H1 (cell line): ENCODE measurements around the gene HARS1. TPM values are rescaled to one million over a fixed set of nuclear protein-coding genes. Genes with fewer than 3 reads are reported as not detected.
A peak's percentile ranks its signal among the peaks of the same experiment; 100 is the strongest.

ENCODE experiments used
- CTCF ChIA-PET: fragments of 300-600 bp; sonication (Branson Sonifier 250); formaldehyde crosslinking; loops from one replicate; lab custom pipeline; 2021; ENCODE audit not compliant: partially characterized antibody; lab: Charles Lee
- POLR2A ChIA-PET: fragments of 300-600 bp; sonication (Branson Sonifier 250); formaldehyde crosslinking; loops from one replicate; lab custom pipeline; 2021; ENCODE audit warnings: inconsistent platforms; ENCODE audit not compliant: partially characterized antibody; lab: Charles Lee
- DNase-seq, 2 experiments: peaks; one replicate each; pipeline versions ENCODE4 v3.0.0 to v3.0.0-alpha.2; 2010 to 2022; ENCODE audit warnings: low spot score in 2 of 2, low read depth in 1 of 2, mixed read lengths in 1 of 2
- FAIRE-seq: peaks from 2 replicates; lab custom pipeline; 2011; peaks lifted over from hg19 to GRCh38; lab: Jason Lieb, UNC
- H2AFZ ChIP-seq: 2 replicates; pipeline ENCODE4 v1.8.1; 2012; ENCODE audit warnings: low read length, inconsistent platforms
- H2AK5ac ChIP-seq: 2 replicates; pipeline ENCODE4 v1.6.1; 2013; ENCODE audit warnings: low read depth, low read length
- H2BK120ac ChIP-seq: replicated peaks from 2 replicates; pipeline ENCODE3; 2013; ENCODE audit warnings: low read depth, low read length, inconsistent platforms
- H2BK12ac ChIP-seq: 2 replicates; pipeline ENCODE4 v1.6.1; 2013; ENCODE audit warnings: low read depth, low read length
- H2BK15ac ChIP-seq: 2 replicates; pipeline ENCODE4 v1.6.1; 2013; ENCODE audit warnings: low read length
- H2BK20ac ChIP-seq: 2 replicates; pipeline ENCODE4 v1.6.1; 2013; ENCODE audit warnings: low read length
- H2BK5ac ChIP-seq: 2 replicates; pipeline ENCODE4 v1.6.1; 2013; ENCODE audit warnings: low read depth, low read length
- H3K14ac ChIP-seq: 2 replicates; pipeline ENCODE4 v1.6.1; 2013; ENCODE audit warnings: inconsistent platforms; ENCODE audit not compliant: insufficient read length
- H3K18ac ChIP-seq: 2 replicates; pipeline ENCODE4 v1.6.1; 2013; ENCODE audit warnings: low read length; ENCODE audit errors: extremely low read depth
- H3K23ac ChIP-seq: 2 replicates; pipeline ENCODE4 v1.6.1; 2013; ENCODE audit warnings: inconsistent platforms; ENCODE audit not compliant: insufficient read length
- H3K23me2 ChIP-seq: 2 replicates; pipeline ENCODE4 v1.6.1; 2013; ENCODE audit warnings: low read depth, low read length
- H3K27ac ChIP-seq: 2 replicates; pipeline ENCODE4 v1.6.1; 2011; ENCODE audit warnings: low read depth, low read length, inconsistent platforms
- H3K27me3 ChIP-seq, 4 experiments: replicated peaks in 1 of 4; 1 replicate in 1 of 4; 2 replicates in 3 of 4; pipeline versions ENCODE4 v1.6.1 to v1.8.1; 2011 to 2013; ENCODE audit warnings: low read length in 3 of 4, mild to moderate bottlenecking in 3 of 4, inconsistent platforms in 2 of 4, mixed read lengths in 2 of 4, moderate library complexity in 1 of 4; ENCODE audit not compliant: control insufficient read depth in 3 of 4, insufficient read depth in 3 of 4; ENCODE audit errors: extremely low read depth in 1 of 4
- H3K36me3 ChIP-seq, 4 experiments: 2 replicates each; pipeline versions ENCODE4 v1.6.1 to v1.8.1; 2011 to 2013; ENCODE audit warnings: mild to moderate bottlenecking in 4 of 4, low read length in 3 of 4, moderate library complexity in 2 of 4, control low read depth in 1 of 4, inconsistent platforms in 1 of 4; ENCODE audit not compliant: insufficient read depth in 4 of 4, control insufficient read depth in 2 of 4
- H3K4ac ChIP-seq: replicated peaks from 2 replicates; pipeline ENCODE3; 2013; ENCODE audit warnings: low read length, low read depth, mixed read lengths, inconsistent platforms; ENCODE audit not compliant: insufficient read length
- H3K4me1 ChIP-seq, 4 experiments: replicated peaks in 1 of 4; 1 replicate in 1 of 4; 2 replicates in 3 of 4; pipeline versions ENCODE4 v1.6.1 to v1.8.1; 2011 to 2013; ENCODE audit warnings: low read length in 3 of 4, inconsistent platforms in 2 of 4, mixed read lengths in 1 of 4; ENCODE audit not compliant: insufficient read depth in 4 of 4, control insufficient read depth in 3 of 4
- H3K4me2 ChIP-seq, 2 experiments: 2 replicates each; pipeline versions ENCODE4 v1.6.1 to v1.8.1; 2011 to 2013; ENCODE audit warnings: low read depth in 2 of 2, low read length in 2 of 2, control low read depth in 1 of 2, inconsistent platforms in 1 of 2, mild to moderate bottlenecking in 1 of 2; ENCODE audit not compliant: insufficient read depth in 1 of 2
- H3K4me3 ChIP-seq, 4 experiments: fragments of 200-600, 300-600 bp in 1 of 4; sonication (generic), shearing (Covaris generic), sonication (Bioruptor Twin) in 1 of 4; 2 replicates each; pipeline versions ENCODE4 v1.5.1 to v1.8.1; 2011 to 2016; ENCODE audit warnings: low read length in 4 of 4, low read depth in 3 of 4, control low read depth in 2 of 4, inconsistent platforms in 2 of 4, mild to moderate bottlenecking in 2 of 4, mixed read lengths in 1 of 4, moderate library complexity in 1 of 4; ENCODE audit not compliant: insufficient read depth in 2 of 4; ENCODE audit errors: extremely low read depth in 1 of 4
- H3K56ac ChIP-seq: replicated peaks from 2 replicates; pipeline ENCODE3; 2013; ENCODE audit warnings: low read depth, mild to moderate bottlenecking, mixed read lengths, low read length, inconsistent platforms; ENCODE audit not compliant: insufficient read length
- H3K79me1 ChIP-seq: 2 replicates; pipeline ENCODE4 v1.6.1; 2013; ENCODE audit warnings: low read depth, low read length, control low read depth
- H3K79me2 ChIP-seq, 2 experiments: 2 replicates each; pipeline versions ENCODE4 v1.6.1 to v1.8.1; 2012 to 2013; ENCODE audit warnings: low read length in 2 of 2, mild to moderate bottlenecking in 2 of 2, inconsistent platforms in 1 of 2; ENCODE audit not compliant: insufficient read depth in 2 of 2, control insufficient read depth in 1 of 2
- H3K9ac ChIP-seq, 4 experiments: replicated peaks in 1 of 4; 1 replicate in 1 of 4; 2 replicates in 3 of 4; pipeline versions ENCODE4 v1.6.1 to v1.8.1; 2011 to 2013; ENCODE audit warnings: low read depth in 3 of 4, low read length in 3 of 4, control low read depth in 2 of 4, mild to moderate bottlenecking in 2 of 4, moderate library complexity in 2 of 4, inconsistent platforms in 1 of 4; ENCODE audit errors: extremely low read depth in 1 of 4
- H3K9me3 ChIP-seq, 2 experiments: 2 replicates each; pipeline versions ENCODE4 v1.6.1 to v1.8.1; 2012 to 2013; ENCODE audit warnings: mild to moderate bottlenecking in 2 of 2, moderate library complexity in 2 of 2, control low read depth in 1 of 2, inconsistent platforms in 1 of 2, low read depth in 1 of 2, low read length in 1 of 2, mixed read lengths in 1 of 2; ENCODE audit not compliant: insufficient read depth in 2 of 2
- H4K20me1 ChIP-seq, 2 experiments: replicated peaks in 1 of 2; 2 replicates each; pipeline versions ENCODE3 to v1.8.1; 2011 to 2013; ENCODE audit warnings: inconsistent platforms in 2 of 2, low read length in 2 of 2, mild to moderate bottlenecking in 1 of 2; ENCODE audit not compliant: insufficient read depth in 2 of 2, control insufficient read depth in 1 of 2
- H4K5ac ChIP-seq: 2 replicates; pipeline ENCODE4 v1.6.1; 2013; ENCODE audit warnings: low read length, low read depth, mixed read lengths, inconsistent platforms; ENCODE audit not compliant: insufficient read length
- H4K8ac ChIP-seq: 2 replicates; pipeline ENCODE4 v1.8.0; 2013; ENCODE audit warnings: mild to moderate bottlenecking, moderate library complexity, low read length, inconsistent platforms; ENCODE audit not compliant: insufficient read depth; ENCODE audit errors: extremely low read depth
- H4K91ac ChIP-seq: replicated peaks from 2 replicates; pipeline ENCODE3; 2013; ENCODE audit warnings: low read length, mixed read lengths, inconsistent platforms; ENCODE audit not compliant: insufficient read length
- HDAC2 ChIP-seq, 2 experiments: fragments of 300-600 bp in 1 of 2; sonication (generic) in 1 of 2; IDR thresholded peaks; 2 replicates each; pipeline ENCODE4 v1.6.1; 2011 to 2012; ENCODE audit warnings: low read depth in 2 of 2, low read length in 2 of 2, mild to moderate bottlenecking in 2 of 2, moderate library complexity in 2 of 2, borderline replicate concordance in 1 of 2, inconsistent platforms in 1 of 2
- MAFK ChIP-seq: IDR thresholded peaks from 2 replicates; pipeline ENCODE4 v1.6.1; 2012; ENCODE audit warnings: low read depth, mild to moderate bottlenecking, improper control_type of control experiment, low read length
- TEAD4 ChIP-seq: IDR thresholded peaks from 2 replicates; pipeline ENCODE4 v1.6.1; 2012; ENCODE audit warnings: low read depth, low read length, inconsistent platforms, mixed read lengths
- ZNF274 ChIP-seq: IDR thresholded peaks from 2 replicates; pipeline ENCODE4 v1.7.0; 2012; ENCODE audit warnings: low read length, borderline replicate concordance; ENCODE audit errors: extremely low read depth
- WGBS, 2 experiments: shearing (Covaris generic) in 1 of 2; methylation state at CpG; one replicate each; pipeline versions ENCODE4 v1.1.6 to v1.1.7; 2013 to 2015; ENCODE audit warnings: low lambda C conversion rate in 2 of 2, mixed read lengths in 2 of 2, inconsistent platforms in 1 of 2, low coverage in 1 of 2, missing lambda C conversion rate in 1 of 2; ENCODE audit not compliant: insufficient replicate concordance in 2 of 2, insufficient coverage in 1 of 2, insufficient read length in 1 of 2; ENCODE audit errors: extremely low coverage in 1 of 2, missing lambda C conversion rate in 1 of 2; 5-methylcytosine and 5-hydroxymethylcytosine counted together
- polyA plus RNA-seq, 7 experiments: library from polyadenylated mRNA; depleted of rRNA in 3 of 7; stranded (reverse) in 5 of 7; unstranded in 2 of 7; fragments of >200 nt in 5 of 7; fragments of 200-250 nt in 2 of 7; gene quantifications; 1 replicate in 5 of 7; 2 replicates in 1 of 7; 4 replicates in 1 of 7; pipeline versions ENCODE4 v1.2.1 to v1.2.3, GENCODE V29; 2011 to 2013; ENCODE audit warnings: missing spikeins in 2 of 7, mixed read lengths in 2 of 7
- total RNA-seq: library from RNA; stranded (reverse); fragmentation: NEBNext Ultra II Directional; extraction: Animal tissue kit (Norgen Biotek cat#: 25700); gene quantifications from 2 replicates; pipeline ENCODE4 v1.2.1, GENCODE V29; 2021

Gene HARS1
- total and polyA plus RNA-seq, 2 of the 8 experiments (the other 6 are each of a cell fraction or from before 2014, with no cell fraction given) = 27.8 to 56.8 TPM

DNA sequence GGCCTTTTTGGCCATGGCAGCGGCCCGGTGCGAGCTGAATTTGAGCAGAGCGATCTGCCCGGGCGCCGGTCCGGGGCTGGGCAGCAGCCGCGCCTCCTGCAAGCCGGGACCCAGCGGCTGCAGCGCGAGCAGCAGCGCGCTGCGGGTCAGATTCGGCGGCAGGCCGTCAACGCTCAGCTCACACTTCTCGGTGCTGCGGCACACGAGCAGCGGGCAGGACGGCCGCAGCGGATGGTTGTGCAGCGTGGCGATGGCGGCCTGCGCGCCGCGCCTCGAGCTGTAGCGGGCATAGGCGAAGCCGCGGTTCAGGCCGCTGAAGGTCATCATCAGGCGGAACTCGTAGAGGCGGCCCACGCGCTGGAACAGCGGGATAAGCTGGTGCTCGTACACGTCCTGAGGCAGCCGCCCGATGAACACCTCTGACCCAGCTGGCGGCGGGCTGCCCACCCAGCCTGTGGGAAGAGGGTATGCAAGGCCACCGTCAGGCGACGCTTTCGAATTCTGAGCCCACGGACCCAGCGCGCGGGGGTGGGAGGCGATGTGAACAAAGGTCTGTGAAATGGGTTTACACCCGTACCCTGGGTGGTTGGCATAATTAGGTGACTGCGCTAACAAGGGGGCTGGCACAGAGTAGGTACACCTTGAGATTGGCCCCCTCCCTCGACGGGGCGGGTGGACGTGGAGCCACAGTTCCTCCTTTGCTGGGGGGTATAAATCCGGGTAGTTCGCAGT lies 18.5 kb downstream of the HARS1 start:
- Histone ChIP-seq H2BK120ac (no peak overlapping the region), H3K23me2 (no peaks in the 10 kb centered on the region), H2BK12ac (no peak overlapping the region), H4K8ac (no peak overlapping the region), H3K27me3 (no peaks in the 10 kb centered on the region), H3K27ac (no peak overlapping the region), H2BK5ac (peak overlapping the region; percentile 52; the same call in 1 of the 2 replicates), H3K36me3 (peaks cover 15 to 64% (median 49%) of the 10 kb centered on the region in 4 experiments), H4K20me1 (peaks cover 0 to 4% of the 10 kb centered on the region in 2 experiments), H2AK5ac (no peak overlapping the region), H2AFZ (no peak overlapping the region), H4K5ac (no peak overlapping the region), H3K18ac (no peak overlapping the region; the same call in 1 of the 2 replicates), H3K4ac (no peak overlapping the region), H3K79me2 (no peaks in the 10 kb centered on the region), H3K4me3 (no peak overlapping the region), H3K9ac (no peak overlapping the region), H3K14ac (no peak overlapping the region), H2BK15ac (no peak overlapping the region), H4K91ac (no peak overlapping the region), H2BK20ac (no peak overlapping the region), H3K9me3 (no peaks in the 10 kb centered on the region), H3K4me2 (peak overlapping the region in 1 of 2 experiments; percentile 33; a peak in 3 of 4 replicates), H3K4me1 (no peaks in the 10 kb centered on the region; a peak in 1 of 7 replicates), H3K79me1 (peaks cover 3% of the 10 kb centered on the region; the same call in 1 of the 2 replicates), H3K56ac (no peak overlapping the region), H3K23ac (no peak overlapping the region)
- ChIA-PET POLR2A (interaction anchor here (0.9 to 3.9 kb wide), 17 partner anchors 8 to 370 kb away, joined by 3 to 26 read pairs (median 4); partner anchors contain the start of genes EIF4EBP3, HARS1, HARS2 and IK), CTCF (interaction anchor here (1.1 kb wide), 1 partner anchor 37 kb away, joined by 4 read pairs; no protein-coding TSS in a partner anchor)
- DNase-seq = peak in 1 of 2 experiments; percentile 52
- no peak for TF ChIP-seq TEAD4
- no peak for TF ChIP-seq HDAC2 (IDR thresholded peaks at IDR 0.05; ENCODE audit: borderline replicate concordance in 1 of 2, low read depth in 2 of 2, low read length in 2 of 2)
- TF ChIP-seq MAFK = no peak
- no peak for TF ChIP-seq ZNF274
- WGBS, 2 experiments = 95% methylated on average over 50 of the region's 70 CpGs; no CpG with 5 or more reads in 1 of the 2 experiments
- FAIRE-seq = no peak
